Sigmoid colon (tissue), 7 donors: ENCODE measurements around the gene C6orf141. TPM values are rescaled to one million over a fixed set of nuclear protein-coding genes. Genes with fewer than 3 reads are reported as not detected.

Experiments used
- DNase-seq: peaks from one replicate; pipeline ENCODE4 v3.0.0-alpha.2; 2019
- H3K27ac ChIP-seq, 4 donors: fragments of 200-600 bp; sonication (generic); one replicate each; pipeline ENCODE4 v1.5.1; 2016 to 2019; ENCODE audit warnings: mild to moderate bottlenecking in 1 of 4
- H3K27me3 ChIP-seq, 3 donors: fragments of 200-600 bp; sonication (generic); one replicate each; pipeline ENCODE4 v1.5.1; 2019; ENCODE audit warnings: mild to moderate bottlenecking in 1 of 3
- H3K36me3 ChIP-seq, 4 donors: fragments of 200-600 bp; sonication (generic); one replicate each; pipeline ENCODE4 v1.5.1; 2016 to 2019
- H3K4me1 ChIP-seq, 4 donors: fragments of 200-600 bp; sonication (generic); one replicate each; pipeline ENCODE4 v1.5.1; 2017 to 2019
- H3K4me3 ChIP-seq, 4 donors: fragments of 200-600 bp; sonication (generic); one replicate each; pipeline ENCODE4 v1.5.1; 2017 to 2019; ENCODE audit warnings: mild to moderate bottlenecking in 2 of 4, moderate library complexity in 1 of 4
- H3K9me3 ChIP-seq, 4 donors: fragments of 200-600 bp in 3 of 4; sonication (generic) in 3 of 4; one replicate each; pipeline versions ENCODE4 v1.5.1 to v1.6.1; 2013 to 2019
- EP300 ChIP-seq, 4 donors: sonication (generic); formaldehyde crosslinking; IDR thresholded peaks; one replicate each; pipeline ENCODE4 v1.6.1; 2017; ENCODE audit warnings: antibody characterized with exemption in 4 of 4
- POLR2A ChIP-seq, 2 donors: fragments of 450-650 bp; IDR thresholded peaks; one replicate each; pipeline ENCODE4 v1.6.1; 2016; ENCODE audit warnings: antibody characterized with exemption in 2 of 2, mild to moderate bottlenecking in 2 of 2, moderate library complexity in 2 of 2
- POLR2AphosphoS5 ChIP-seq, 4 donors: sonication (generic); formaldehyde crosslinking; IDR thresholded peaks; one replicate each; pipeline ENCODE4 v1.6.1; 2017; ENCODE audit warnings: antibody characterized with exemption in 4 of 4
- WGBS, 2 donors: extraction: QIAGEN DNeasy Blood & Tissue Kit; methylation state at CpG; one replicate each; pipeline ENCODE4 v1.1.7; 2013; 5-methylcytosine and 5-hydroxymethylcytosine counted together
- intact Hi-C: fragments of 100-400 bp; cut with DNase I; formaldehyde crosslinking; loops from one replicate; pipeline ENCODE4 v1.15.1; 2023
- polyA plus RNA-seq, 3 donors: library from polyadenylated mRNA; stranded (reverse); fragments of 200-250 nt; gene quantifications; one replicate each; pipeline ENCODE4 v1.2.3, GENCODE V29; 2013
- total RNA-seq, 4 donors: library from RNA; depleted of rRNA; stranded (reverse); fragments of >200 nt; gene quantifications; one replicate each; pipeline ENCODE4 v1.1.0, GENCODE V29; 2016
- TF ChIP-seq, protein P1 (sequence below), 4 experiments: fragments of 450-650 bp in 3 of 4; fragments of 200-600 bp in 1 of 4; IDR thresholded peaks; one replicate each; pipeline ENCODE4 v1.5.1; 2016 to 2019; ENCODE audit warnings: antibody characterized with exemption in 4 of 4, mild to moderate bottlenecking in 3 of 4, moderate library complexity in 2 of 4
- donor health status: healthy with polysubstance abuse.
- donor health status: Bipolar disorder and iron deficiency.
- donor health status: healthy.

The C6orf141 gene
- total and polyA plus RNA-seq, 7 donors, result 1.4 to 6.9 (median 3.6) TPM

DNA sequence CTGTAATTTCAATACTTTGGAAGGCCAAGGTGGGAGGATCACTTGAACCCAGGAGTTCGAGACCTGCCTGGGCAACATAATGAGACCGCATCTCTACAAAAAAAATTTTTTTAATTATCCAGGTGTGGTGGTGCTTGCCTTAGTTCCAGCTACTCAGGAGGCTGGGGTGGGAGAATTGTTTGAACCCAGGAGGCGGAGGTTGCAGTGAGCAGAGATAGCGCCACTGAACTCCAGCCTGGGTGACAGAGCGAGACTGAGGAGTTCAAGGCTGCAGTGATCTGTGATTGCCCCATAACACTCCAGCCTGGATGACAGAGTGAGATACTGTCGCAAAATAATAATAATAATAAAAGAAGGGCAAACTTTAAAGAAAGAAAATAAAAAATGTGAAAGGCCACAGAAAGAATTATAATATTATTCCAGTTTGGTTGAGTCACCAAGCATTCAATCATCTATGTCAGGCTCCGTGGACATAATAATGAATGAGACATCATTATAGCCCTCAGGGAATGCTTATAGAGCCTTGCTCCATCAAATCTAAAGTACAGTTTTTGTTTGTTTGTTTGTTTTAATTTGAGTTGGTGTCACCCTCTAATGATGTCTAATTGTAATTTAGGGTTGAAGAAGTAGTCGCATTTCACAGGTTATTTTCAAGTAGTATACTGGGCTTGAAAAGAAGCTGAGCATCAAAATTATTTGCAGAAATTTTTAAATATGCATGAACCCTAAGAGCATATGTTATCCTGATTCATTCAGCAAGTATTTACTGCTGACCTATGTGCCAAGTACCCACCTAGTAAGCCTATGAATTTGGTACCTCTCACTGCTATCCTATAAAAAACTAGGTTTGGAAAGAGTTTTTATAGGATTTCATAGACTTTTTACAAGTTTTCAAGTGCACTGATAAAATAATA lies 35.6 kb upstream of the C6orf141 start:
- intact Hi-C loops, result no loop called here
- no peak for DNase-seq
- no peaks in the 10 kb centered on the region for H3K9me3 ChIP-seq
- H3K27ac ChIP-seq, result no peak overlapping the region
- TF ChIP-seq, protein P1, sequence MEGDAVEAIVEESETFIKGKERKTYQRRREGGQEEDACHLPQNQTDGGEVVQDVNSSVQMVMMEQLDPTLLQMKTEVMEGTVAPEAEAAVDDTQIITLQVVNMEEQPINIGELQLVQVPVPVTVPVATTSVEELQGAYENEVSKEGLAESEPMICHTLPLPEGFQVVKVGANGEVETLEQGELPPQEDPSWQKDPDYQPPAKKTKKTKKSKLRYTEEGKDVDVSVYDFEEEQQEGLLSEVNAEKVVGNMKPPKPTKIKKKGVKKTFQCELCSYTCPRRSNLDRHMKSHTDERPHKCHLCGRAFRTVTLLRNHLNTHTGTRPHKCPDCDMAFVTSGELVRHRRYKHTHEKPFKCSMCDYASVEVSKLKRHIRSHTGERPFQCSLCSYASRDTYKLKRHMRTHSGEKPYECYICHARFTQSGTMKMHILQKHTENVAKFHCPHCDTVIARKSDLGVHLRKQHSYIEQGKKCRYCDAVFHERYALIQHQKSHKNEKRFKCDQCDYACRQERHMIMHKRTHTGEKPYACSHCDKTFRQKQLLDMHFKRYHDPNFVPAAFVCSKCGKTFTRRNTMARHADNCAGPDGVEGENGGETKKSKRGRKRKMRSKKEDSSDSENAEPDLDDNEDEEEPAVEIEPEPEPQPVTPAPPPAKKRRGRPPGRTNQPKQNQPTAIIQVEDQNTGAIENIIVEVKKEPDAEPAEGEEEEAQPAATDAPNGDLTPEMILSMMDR (IDR thresholded peaks at IDR 0.05), result no peak
- TF ChIP-seq POLR2AphosphoS5 (IDR thresholded peaks at IDR 0.05), result no peak
- no peak for TF ChIP-seq POLR2A (IDR thresholded peaks at IDR 0.05)
- TF ChIP-seq EP300 (IDR thresholded peaks at IDR 0.05), result no peak
- WGBS, 2 donors, result 77 to 78% methylated on average over 8 of the region's 8 CpGs
- no peaks in the 10 kb centered on the region for H3K36me3 ChIP-seq
- H3K27me3 ChIP-seq, result no peaks in the 10 kb centered on the region
- no peaks in the 10 kb centered on the region for H3K4me1 ChIP-seq
- H3K4me3 ChIP-seq, result no peak overlapping the region

DNA sequence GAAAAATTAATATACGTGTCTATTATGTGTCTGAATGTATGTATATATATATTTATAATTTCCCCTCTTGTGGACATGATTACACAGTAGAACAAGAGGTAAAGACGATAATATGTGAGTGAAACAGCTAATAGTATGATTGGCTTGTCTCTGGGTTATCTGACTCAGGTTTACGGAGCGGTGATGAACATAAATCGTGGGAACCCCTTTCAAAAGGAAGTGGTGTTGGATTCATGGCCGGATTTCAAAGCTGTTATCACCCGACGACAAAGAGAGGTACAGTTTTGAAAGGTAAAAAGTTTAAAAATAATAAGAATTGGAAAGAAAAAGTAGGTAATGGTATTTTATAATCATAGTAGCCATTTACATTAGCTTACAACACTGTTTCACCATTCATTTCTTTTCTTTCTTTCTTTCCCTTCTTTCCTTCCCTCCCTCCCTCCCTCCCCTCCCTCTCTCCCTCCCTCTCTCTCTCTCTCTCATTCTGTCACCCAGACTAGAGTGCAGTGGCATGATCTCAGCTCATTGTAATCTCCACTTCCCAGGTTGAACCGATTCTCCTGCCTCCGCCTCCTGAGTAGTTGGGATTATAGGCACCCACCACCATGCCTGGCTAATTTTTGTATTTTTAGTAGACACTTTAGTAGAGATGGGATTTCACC lies 34.9 kb upstream of the C6orf141 start:
- no peak for DNase-seq
- Histone ChIP-seq H3K36me3 (no peaks in the 10 kb centered on the region), H3K4me1 (no peaks in the 10 kb centered on the region), H3K27me3 (no peaks in the 10 kb centered on the region), H3K27ac (no peak overlapping the region), H3K9me3 (no peaks in the 10 kb centered on the region), H3K4me3 (no peak overlapping the region)
- TF ChIP-seq, protein P1 (IDR thresholded peaks at IDR 0.05), result no peak
- intact Hi-C loops, result no loop called here
- WGBS, 2 donors, result 78 to 85% methylated on average over 10 of the region's 10 CpGs

GRCh38 chr6:49516147-49516505 lies 34.3 kb upstream of the C6orf141 start:
- intact Hi-C loops, result no loop called here
- Histone ChIP-seq H3K9me3 (no peaks in the 10 kb centered on the region), H3K36me3 (no peaks in the 10 kb centered on the region), H3K27me3 (no peaks in the 10 kb centered on the region), H3K4me1 (no peaks in the 10 kb centered on the region), H3K4me3 (no peak overlapping the region), H3K27ac (no peak overlapping the region)
- DNase-seq, result no peak
- no peak for TF ChIP-seq EP300 (IDR thresholded peaks at IDR 0.05)
- no peak for TF ChIP-seq POLR2AphosphoS5 (IDR thresholded peaks at IDR 0.05)
- TF ChIP-seq POLR2A (IDR thresholded peaks at IDR 0.05), result no peak
- TF ChIP-seq, protein P1 (IDR thresholded peaks at IDR 0.05), result no peak
- 88 to 89% methylated on average over 4 of the region's 4 CpGs for WGBS, 2 donors

GRCh38 chr6:49517919-49518318 lies 32.5 kb upstream of the C6orf141 start:
- Histone ChIP-seq H3K4me3 (no peak overlapping the region), H3K36me3 (no peaks in the 10 kb centered on the region), H3K4me1 (no peaks in the 10 kb centered on the region), H3K27me3 (no peaks in the 10 kb centered on the region), H3K27ac (no peak overlapping the region), H3K9me3 (no peaks in the 10 kb centered on the region)
- DNase-seq, result no peak
- intact Hi-C loops, result no loop called here
- WGBS, 2 donors, result 79 to 84% methylated on average over 2 of the region's 2 CpGs
- TF ChIP-seq POLR2A (IDR thresholded peaks at IDR 0.05) (no peak), EP300 (IDR thresholded peaks at IDR 0.05) (no peak), POLR2AphosphoS5 (IDR thresholded peaks at IDR 0.05) (no peak)
- TF ChIP-seq, protein P1 (IDR thresholded peaks at IDR 0.05), result no peak
